GM21717 (cell line): ENCODE data around the gene COL10A1.
A peak's percentile ranks its signal among the peaks of the same experiment; 100 is the strongest.
"Not testable (repeated sequence)": the region's sequence is repeated elsewhere in the genome, so short reads cannot be mapped to it uniquely, and the experiment has no call there.

Experiments used
- ATAC-seq: cut with Tn5 transposase; IDR thresholded peaks from one replicate; pipeline ENCODE4 v1.9.1; 2021; ENCODE audit warnings: mild to moderate bottlenecking, moderate library complexity; ENCODE audit not compliant: unreplicated experiment

Gene COL10A1

GRCh38 chr6:116127771-116128493 lies 2.0 kb upstream of the COL10A1 start:
- ATAC-seq: no peak

GRCh38 chr6:116120430-116120829 lies 5.5 kb downstream of the COL10A1 start:
- ATAC-seq: no peak

- ATAC-seq: no peak
Measured at GRCh38 chr6:116118608-116119007, 7.3 kb downstream of the COL10A1 start.

GRCh38 chr6:116115781-116116180 lies 10.2 kb downstream of the COL10A1 start:
- ATAC-seq: no peak

GRCh38 chr6:116113386-116113785 lies 12.5 kb downstream of the COL10A1 start:
- no peak for ATAC-seq

GRCh38 chr6:116111552-116112528 lies 14.1 kb downstream of the COL10A1 start:
- peak; percentile 71 for ATAC-seq

- no peak for ATAC-seq
Measured at GRCh38 chr6:116108836-116109235, 17.1 kb downstream of the COL10A1 start.

- no peak for ATAC-seq
Measured at GRCh38 chr6:116106146-116106545, 19.8 kb downstream of the COL10A1 start.

GRCh38 chr6:116105247-116105646 lies 20.7 kb downstream of the COL10A1 start:
- no peak for ATAC-seq

- ATAC-seq: no peak
Measured at GRCh38 chr6:116104636-116105035, 21.3 kb downstream of the COL10A1 start.

- ATAC-seq: no peak
Measured at GRCh38 chr6:116102873-116103272, 23.1 kb downstream of the COL10A1 start.

GRCh38 chr6:116101790-116102189 lies 24.1 kb downstream of the COL10A1 start:
- ATAC-seq: no peak

- ATAC-seq: no peak
Measured at GRCh38 chr6:116101302-116101718, 24.6 kb downstream of the COL10A1 start.

GRCh38 chr6:116100419-116101301 lies 25.3 kb downstream of the COL10A1 start, which contains the start of gene NT5DC1:
Gene NT5DC1, plus strand, starts transcription at chr6:116100853. Its CDS starts 78 bp downstream, at chr6:116100931.
- ATAC-seq: peak; percentile 89

- ATAC-seq: no peak
Measured at GRCh38 chr6:116099036-116099435, 26.9 kb downstream of the COL10A1 start.

GRCh38 chr6:116096979-116097816 lies 28.7 kb downstream of the COL10A1 start:
- no peak for ATAC-seq

- not testable (repeated sequence) for ATAC-seq
Measured at GRCh38 chr6:116096048-116096759, 29.7 kb downstream of the COL10A1 start.

- ATAC-seq: no peak
Measured at GRCh38 chr6:116094041-116094440, 31.9 kb downstream of the COL10A1 start.

GRCh38 chr6:116090251-116090650 lies 35.7 kb downstream of the COL10A1 start:
- peak; percentile 67 for ATAC-seq
